Stimulated activated CD4-positive, alpha-beta T cell treated with anti-CD3 and anti-CD28 coated beads, Interleukin-1b, Interleukin-23, amount 100 ng/mL, for 48 hours (primary cell): Measurements from ENCODE around the gene SPON1.
"Not testable (repeated sequence)": the region's sequence is repeated elsewhere in the genome, so short reads cannot be mapped to it uniquely, and the experiment has no call there.

Experiments
- DNase-seq: peaks from one replicate; pipeline ENCODE4 v3.0.0-alpha.2; 2020

Gene SPON1

DNA sequence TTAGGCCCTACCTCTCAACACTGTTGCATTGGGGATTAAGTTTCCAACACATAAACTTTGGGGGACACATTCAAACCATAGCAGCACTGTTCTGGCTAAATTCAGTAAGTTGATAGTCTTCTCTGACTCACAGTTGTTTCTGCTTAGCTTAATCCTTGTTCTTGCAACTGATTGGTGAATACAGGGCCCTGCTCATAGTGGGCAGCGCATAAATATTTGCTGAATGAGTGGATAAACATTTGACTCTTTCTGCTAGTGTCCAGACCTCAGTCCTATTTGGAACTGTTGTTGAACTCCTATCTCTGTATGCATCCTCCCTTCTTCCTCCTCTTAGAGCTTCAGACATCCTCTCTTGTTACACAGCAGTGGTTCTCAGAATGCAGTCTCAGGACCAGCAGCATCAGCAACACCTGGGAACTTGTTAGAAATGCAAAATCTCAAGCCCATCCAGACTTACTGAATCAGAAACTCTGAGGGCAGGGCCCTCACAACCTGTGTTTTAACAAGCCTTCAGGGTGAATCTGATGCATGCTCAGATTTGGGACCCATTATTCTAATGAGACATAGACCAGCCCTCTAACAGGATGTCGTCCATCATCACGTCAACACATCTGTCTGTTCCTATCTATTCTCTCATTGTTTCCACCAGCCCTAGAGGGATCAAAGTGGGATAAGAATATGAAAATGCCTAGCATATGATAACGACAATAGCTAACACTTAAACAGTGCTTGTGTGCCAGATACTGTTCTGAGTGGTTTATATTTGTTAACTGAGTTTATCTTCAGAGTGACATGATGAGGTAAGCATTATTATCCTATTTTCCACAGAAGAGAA lies 22.3 kb downstream of the SPON1 start:
- no peak for DNase-seq

DNA sequence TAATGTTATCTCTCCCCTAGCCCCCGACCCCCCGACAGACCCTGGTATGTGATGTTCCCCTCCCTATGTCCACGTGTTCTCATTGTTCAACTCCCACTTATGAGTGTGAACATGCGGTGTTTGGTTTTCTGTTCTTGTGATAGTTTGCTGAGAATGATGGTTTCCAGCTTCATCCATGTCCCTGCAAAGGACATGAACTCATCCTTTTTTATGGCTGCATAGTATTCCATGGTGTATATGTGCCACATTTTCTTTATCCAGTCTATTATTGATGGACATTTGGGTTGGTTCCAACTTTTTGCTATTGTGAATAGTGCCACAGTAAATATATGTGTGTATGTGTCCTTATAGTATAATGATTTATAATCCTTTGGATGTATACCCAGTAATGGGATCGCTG lies 24.2 kb downstream of the SPON1 start:
- not testable (repeated sequence) for DNase-seq

DNA sequence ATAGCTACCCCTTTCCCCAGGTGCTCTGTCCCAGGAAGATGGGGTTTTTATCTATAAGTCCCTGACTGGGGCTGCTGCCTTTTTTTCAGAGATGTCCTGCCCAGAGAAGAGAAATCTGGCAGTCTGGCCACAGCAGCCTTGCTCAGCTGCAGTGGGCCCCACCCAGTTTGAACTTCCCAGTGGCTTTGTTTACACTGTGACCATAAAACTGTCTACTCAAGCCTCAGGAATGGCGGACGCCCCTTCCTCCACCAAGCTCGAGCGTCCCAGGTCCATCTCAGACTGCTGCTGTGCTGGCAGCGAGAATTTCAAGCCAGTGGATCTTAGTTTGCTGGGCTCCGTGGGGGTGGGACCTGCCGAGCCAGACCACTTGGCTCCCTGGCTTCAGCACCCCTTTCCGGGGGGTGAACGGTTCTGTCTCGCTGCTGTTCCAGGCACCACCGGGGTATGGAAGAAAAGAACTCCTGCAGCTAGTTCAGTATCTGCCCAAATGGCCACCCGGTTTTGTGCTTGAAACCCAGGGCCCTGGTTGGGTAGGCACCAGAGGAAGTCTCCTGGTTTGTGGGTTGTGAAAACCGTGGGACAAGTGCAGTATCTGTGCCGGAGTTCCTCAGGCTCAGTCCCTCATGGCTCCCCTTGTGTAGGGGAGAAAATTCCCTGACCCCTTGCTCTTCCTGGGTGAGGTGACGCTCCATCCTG lies 29.8 kb downstream of the SPON1 start:
- DNase-seq: not testable (repeated sequence)

DNA sequence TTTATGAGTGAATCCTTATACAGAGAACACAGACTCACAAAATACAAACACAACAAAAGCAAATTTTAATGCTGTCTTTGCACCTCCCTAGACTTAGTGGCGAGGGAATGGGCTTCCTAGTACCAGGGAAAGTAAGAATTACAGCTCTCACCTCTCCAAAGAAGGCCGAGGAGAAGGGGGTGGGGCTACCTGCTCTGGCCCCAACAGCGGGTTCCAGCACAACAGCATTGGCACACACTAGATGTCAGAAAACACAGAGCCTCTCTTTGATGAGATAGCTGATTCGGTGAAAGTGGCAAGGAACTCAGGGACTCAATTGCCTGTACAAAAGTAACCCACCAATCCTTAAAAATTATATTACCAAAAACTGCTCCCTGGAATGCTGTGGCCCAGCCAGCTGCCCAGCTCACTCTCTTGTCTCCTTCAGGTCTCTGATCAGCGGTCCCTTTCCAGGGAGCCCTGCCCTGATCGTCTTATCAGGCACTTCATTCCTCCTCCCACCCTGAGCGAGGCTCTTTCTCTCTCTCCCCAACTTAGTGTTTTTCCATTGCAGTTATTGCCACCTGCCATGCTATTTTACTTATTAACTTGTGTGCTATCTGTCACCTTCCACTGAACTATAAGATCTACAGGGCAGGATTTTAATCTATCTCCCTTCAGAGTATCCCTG lies 30.7 kb downstream of the SPON1 start:
- no peak for DNase-seq

DNA sequence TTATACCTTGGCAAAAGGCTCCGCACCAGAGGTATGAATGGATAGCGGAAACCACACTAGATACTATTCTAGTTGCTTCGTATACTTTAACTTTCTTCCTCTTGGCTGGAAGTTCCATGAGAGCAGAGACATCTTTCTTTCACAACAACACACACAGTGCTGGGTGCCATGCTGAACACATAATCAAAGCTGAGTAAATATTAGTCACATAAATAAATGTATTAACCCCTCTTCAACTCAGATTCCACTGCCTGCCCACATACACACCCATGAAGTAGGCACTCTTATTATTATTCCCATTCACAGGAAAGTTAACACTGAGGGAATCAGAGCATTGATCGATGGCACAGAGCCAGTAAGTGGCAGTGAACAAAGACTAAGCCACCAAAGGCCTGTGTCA lies 35.4 kb downstream of the SPON1 start:
- no peak for DNase-seq

DNA sequence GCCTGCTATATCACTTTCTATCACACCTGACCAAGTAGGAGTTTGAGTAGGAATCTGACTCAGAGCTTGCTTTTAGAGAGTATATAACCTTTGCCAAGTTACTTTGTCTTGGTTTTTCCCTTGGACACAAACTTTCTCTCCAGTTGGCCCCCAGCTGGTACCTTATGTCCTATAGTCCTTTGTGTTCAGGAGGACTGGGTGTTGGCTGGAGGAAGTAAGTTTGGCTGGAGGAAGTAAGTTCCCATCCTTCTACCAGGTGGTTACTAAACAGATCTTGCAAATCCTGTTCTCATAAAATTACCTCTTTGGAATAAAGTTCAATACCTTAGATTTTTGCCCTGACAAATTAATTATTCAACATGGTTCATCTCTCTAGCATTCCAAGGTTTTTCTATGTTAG lies 37.2 kb downstream of the SPON1 start:
- no peak for DNase-seq

DNA sequence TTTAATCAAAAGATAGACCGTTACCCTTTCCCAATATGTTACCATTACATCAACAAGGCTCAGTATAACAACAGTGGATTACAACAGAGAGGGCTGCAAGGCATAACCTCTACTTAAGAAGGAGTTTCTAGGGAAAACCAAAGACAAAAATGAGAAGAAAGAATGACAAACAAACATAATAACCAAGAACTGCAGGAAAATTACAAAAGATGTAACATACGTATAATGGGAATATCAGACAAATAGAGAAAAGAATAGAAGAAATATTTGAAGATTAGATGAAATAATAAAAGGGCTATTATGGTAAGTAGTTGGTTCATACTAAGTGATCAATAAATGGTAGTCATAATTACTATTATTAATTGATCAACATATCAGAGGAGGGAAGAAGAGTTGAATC lies 39.1 kb downstream of the SPON1 start:
- DNase-seq: no peak

DNA sequence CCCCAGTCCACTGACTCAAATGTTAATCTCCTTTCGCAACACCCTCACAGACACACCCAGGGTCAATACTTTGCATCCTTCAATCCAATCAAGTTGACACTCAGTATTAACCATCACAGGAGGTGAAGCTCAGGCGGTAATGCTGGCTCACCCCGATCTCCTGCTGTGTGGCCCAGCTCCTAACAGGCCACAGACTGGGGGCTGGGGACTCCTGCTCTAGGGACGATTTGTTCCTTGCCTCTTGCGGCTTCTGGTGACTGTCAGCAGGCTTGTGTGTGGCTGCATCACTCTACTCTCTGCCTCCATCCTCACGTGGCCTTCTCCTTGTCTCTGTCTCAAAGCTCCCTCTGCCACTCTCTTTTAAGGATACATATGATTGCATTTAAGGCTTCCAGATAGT lies 45.0 kb downstream of the SPON1 start:
- no peak for DNase-seq

DNA sequence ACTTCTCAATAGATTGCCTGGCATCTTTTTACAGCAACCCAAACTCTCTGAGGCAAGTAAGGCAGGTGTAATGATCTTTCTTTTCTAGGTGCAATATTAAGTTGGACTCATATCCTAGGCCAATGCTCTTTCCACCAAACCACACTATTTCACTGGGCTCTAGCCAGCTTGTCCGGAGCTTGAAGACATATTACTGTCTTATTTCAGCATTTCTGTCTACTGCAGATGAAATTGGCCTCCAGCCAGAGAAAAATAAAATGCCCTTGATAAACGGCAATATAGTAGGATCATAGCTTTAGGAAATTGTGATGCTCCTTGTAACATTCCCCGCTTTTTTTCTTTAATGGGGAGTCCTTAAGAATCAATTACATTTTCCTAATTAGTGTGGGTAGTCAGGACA lies 48.1 kb downstream of the SPON1 start:
- no peak for DNase-seq

DNA sequence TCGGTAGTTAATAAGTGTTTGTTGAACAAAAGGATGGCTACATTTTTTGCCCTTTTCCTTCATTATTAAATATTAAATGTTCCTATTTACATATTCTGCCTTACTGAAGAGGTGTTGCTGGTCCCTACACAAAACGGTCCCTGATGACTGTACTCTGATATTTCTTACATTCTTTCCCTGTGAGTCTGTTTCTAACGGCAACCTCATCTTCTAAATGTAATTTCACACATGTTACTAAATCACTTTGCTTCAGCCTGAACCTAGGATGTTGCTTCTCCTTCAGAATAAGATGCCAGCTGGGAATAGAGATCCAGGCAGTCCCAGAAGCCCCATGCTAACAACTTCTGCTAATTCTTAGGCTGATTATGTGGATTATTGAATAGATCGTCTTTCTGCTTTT lies 50.3 kb downstream of the SPON1 start:
- no peak for DNase-seq

DNA sequence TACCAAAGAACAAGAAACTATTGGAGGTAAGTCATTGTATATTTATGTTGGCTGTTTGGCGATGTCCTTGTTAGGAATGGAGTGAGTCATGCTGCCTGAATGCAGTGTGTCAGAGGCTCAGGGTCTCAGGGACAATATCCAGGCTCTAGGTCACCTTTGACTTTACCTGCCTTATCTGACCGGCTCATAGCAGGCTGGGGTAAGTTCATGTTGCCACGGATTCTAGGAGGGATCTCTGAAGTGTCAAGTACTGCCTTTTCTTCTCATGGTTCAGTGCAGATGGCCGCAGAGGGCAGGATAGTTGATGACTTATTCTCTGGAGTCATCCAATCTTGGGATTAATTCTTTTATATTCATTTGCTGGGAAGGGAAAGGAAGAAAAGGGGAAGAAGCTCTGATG lies 53.2 kb downstream of the SPON1 start:
- no peak for DNase-seq

DNA sequence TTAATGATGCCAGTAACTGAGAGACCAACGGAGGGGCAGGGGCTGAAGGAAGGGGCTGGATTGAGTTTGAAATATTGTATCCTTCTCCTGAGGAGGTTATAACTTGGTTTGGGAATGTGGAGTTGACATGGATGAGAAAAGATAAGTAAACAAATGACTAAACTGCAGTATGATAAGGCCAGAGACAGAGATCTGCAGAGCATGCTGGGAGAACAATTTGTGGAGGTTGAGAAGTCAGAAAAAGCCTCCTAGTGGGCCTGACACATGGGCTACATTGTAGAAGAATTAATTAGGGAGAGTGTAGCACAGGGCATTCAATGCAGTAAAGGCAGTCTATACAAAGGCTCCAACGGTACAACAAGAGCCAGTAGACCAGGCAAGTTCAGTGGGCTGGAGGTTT lies 55.9 kb downstream of the SPON1 start:
- no peak for DNase-seq

DNA sequence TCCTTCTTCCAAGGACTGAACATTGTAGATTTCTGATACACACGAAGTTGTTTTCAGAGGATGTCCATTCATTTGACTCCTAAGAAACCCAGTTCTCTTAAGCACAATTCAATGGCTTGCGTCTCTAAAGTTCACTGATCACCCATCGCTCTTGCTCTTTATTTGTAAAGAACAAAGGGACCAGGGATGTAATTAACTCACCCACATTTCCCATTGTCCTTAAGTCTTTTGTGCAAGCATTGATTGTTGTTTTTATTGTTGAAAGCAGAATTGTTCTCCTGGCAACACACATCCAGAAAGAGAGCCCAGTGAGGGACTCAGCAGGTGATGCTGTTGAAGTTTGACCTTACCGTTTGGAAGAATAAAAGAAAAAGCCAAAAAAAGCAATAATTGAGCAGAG lies 59.2 kb downstream of the SPON1 start:
- DNase-seq: no peak

DNA sequence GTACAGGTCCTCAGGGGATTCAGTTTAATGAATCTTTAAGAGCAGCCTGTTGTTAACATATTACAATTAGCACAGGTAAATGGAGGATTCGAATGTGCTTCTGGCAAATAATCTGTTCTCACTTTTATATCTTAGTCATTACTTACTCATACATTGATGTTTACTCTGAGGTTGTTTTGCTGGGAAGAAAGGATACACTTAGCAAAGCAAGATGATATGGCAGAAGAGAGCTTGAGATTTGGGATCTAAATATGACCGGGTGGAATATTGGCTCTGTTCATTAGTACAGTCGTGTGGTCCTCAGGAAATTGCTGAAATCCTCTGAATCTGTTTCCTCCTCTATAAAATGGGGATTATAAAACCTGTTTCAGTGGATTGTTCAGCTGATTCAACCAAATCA lies 59.7 kb downstream of the SPON1 start:
- no peak for DNase-seq

DNA sequence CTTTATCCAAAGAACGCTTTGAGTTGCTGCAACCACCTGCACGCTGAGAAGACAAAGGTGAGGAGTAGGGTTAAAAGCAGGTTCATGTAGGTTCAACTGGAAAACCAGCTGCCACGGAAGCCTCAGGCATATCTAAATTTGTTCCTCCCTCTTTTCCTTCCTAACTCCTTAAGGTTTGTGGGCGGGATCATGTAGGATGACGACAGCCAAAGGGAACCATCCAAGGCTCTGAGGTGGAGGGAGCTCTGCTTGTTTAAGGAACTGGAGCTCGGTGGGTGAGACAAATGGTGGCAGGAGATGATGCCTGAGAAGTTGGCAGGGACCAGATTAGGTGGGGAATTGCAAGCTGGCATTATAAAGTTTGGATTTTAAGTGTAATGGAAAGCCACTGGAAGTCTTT lies 60.3 kb downstream of the SPON1 start:
- no peak for DNase-seq

DNA sequence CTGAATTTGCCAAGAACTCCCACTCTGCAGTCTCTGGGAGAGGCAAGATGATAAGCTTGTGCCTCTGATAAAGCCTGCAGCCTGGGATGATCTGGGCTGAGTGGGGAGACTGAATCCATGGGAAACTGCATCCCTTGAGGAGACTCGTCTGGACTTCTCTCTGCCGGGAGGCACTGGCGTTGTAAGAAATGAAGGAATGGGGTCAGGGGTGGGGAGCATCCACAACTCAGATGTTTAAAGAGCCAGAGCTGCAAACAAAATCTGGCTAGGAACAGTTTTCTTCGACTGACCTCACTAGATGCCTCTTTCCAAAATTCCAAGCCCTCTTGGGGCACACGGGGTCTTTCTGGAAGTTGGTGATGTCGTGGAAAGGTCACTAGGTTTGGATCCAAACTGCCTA lies 64.4 kb downstream of the SPON1 start:
- DNase-seq: no peak

DNA sequence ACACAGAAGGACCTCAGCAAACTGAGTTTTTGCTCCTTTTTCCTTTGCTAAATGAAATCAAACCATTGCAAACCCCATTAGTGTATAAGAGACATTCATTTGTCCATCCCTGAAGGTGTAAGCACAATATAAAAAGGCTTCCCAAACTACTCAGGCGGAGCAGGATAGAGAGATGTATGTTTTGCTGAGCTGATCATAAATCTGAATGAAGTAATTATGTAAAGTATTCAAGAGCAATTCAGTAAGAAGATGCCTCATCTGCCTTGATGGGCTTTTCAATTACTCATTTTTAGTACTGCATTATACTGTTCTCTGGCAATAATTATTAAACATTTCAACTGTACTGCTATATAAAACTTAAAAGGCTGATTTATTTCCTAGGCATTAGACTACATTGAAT lies 65.0 kb downstream of the SPON1 start:
- DNase-seq: no peak

DNA sequence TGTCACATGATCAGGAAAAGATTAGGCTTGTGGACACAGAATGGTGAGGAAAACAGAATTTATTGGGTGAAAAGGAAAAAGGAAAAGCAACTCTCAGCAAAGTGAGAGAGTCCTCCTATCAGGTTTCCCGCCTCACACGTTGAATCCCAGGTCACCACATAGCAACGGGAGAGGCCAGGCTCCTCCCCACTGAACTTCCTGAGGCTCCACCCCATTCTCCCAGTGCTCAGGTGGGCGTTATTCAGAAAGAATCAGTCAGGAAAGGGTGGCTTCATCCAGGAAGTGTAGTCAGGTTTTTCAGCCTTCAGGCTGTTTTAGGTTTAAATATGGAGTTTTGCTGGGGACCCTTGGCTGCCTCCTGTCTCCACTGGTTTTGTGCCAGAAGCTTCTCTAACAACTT lies 66.9 kb downstream of the SPON1 start:
- no peak for DNase-seq

DNA sequence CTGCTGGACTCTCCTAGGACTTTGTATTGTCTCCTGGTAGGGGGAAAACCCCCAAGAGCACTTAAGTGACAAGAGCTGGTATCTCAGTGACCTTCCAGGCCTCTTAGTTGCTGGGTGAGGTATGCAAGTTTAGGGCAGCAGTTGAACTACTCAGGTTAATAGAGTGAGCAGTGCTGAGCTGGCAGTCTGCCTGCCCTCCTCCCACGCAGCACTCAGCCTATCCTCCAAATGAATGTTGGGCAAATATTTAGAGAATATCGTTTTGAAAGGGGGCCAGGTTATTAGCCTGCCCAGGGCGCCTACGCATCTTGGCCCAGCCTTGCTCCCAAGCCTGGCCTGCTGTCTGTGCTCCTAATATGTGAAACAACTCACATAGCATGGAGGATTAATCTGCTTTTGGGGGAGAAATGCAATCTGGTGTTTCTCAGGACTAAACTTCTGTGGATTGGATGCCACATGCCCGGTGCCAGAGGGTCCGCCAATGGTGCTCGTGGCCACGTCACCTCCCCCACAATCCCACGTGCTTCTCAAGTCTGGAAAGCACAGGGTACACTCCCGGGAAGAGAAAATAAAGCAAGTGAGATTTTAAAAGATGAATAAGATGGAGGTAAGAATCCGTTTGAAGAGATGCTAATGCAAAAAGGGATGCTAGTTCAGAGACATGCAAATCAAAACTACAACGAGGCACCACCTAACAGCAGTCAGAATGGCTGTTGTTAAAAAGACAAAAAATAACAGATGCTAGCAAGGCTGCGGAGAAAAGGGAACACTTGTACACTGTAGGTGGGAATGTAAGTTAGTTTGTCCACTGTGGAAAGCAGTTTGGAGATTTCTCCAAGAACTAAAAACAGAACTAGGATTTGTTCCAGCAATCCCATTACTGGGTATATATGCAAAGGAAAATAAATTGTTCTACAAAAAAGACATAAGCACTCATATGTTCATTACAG lies 67.7 kb downstream of the SPON1 start:
- no peak for DNase-seq

DNA sequence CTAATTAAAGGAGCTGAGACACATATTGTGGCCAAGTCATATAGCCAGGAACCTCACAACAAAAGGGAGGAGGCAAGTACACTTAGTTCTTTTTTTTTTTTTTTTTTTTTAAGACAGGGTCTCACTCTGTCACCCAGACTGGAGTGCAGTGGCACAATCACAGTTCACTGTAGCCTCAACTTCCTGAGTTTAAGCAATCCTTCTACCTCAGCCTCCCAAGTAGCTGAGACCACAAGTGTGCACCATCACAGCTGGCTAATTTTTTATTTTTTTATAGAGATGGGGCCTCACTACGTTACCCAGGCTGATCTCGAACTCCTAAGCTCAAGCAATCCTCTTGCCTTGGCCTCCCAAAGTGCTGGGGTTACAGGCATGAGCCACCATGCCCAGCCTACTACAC lies 73.0 kb downstream of the SPON1 start:
- DNase-seq: not testable (repeated sequence)

DNA sequence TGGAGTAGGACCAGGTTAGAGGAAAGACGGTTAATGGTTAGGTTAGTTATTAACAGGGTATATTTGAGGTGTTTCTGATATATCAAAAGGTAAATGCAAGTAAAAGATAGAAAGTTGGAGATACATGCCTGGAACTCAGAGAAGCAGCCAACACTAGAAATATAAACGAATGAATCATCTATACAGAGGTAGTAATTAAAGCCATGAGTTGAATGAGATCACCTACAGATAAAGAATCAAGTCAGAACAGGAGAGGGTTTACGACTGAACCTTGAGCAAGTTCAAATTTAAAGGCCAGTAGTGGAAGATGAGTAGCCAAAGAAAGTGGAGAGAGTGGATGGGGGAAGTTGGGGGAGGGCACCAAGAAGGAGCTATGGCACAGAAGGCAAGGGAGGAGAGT lies 73.9 kb downstream of the SPON1 start:
- no peak for DNase-seq

DNA sequence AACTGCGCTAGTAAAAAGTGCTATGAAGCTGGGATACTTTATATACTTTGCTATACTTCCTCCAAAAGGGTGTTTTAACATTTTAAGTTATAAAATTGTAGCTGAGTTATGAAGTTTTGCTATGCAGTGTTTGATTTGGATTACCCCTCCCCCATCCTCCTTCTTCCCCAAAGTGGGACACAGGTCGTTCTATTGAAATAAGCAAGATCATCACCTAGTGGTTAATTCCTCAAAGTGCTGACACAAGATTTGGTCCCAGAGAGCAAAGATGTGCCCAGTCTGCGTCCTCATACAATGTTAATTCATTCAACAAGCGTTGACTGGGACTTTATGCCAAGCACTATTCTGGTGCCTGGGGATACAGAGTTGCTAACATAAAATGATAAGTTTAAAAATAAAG lies 78.5 kb downstream of the SPON1 start:
- DNase-seq: no peak

DNA sequence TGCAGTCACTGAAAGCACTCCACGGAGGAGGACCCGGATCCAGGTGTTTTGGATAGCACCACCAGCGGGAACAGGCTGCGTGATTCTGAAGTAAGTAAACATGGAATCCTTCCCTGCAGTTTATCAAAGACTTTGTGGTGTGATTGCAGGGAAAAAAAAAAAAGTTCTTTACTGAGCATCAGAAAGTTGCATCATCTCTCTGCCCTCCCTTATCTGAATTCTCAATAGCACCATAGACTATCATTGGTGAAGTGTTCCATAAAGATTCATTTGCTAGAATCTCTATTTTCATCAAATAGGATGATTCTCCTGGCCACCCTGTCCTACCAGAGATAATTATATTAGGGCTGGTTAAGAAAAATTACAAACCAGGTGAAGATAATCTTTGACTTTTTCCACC lies 79.0 kb downstream of the SPON1 start:
- no peak for DNase-seq
